ENCODE measurements around the gene ATP6V1C2. TPM values are rescaled to one million over a fixed set of nuclear protein-coding genes. Genes with fewer than 3 reads are reported as not detected.
"Not testable (repeated sequence)": the region's sequence is repeated elsewhere in the genome, so short reads cannot be mapped to it uniquely, and the experiment has no call there.

Gene ATP6V1C2
- polyA plus RNA-seq, 1 donor = 1.7 TPM

DNA sequence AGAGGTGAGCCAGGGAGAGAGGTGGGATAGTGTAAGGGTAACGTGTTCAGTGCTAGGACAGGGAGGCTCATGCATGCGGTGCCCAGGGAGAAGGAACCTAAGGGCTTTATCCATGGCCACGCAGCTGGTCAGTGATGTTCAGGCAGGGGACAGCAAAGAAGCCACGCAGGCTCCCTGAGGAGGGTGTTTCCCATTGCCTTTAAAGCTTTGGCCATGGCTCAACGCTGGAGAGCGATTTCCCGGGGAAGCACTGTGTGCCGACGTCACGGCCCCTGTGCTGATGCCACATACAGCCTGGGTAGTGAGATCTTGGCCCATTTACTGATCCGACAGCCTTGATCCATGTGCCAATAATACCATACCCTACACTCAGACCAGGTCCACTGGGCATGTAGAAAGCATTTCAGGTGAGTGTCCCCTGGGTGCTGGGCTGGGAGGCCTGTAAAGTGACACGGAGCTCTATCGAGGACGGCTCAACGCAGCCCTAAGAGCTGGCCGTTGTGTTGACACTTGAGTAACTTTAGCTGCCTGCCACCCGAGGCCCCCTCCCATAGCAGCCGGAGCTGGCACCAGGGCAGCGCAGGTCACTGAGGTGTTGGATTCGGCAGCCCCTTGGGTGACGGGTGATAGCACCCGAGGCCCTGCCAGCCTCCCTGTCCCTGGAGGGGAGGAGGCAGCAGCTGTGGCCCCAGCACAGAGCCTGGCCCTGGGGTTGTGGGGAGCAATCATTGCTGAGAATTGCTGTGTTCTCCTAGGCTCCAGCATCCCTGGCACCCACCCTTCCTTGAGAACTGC lies 49.7 kb downstream of the ATP6V1C2 start:
- DNase-seq = no peak

GRCh38 chr2:10771786-10772185 lies 50.4 kb downstream of the ATP6V1C2 start:
- DNase-seq = no peak

DNA sequence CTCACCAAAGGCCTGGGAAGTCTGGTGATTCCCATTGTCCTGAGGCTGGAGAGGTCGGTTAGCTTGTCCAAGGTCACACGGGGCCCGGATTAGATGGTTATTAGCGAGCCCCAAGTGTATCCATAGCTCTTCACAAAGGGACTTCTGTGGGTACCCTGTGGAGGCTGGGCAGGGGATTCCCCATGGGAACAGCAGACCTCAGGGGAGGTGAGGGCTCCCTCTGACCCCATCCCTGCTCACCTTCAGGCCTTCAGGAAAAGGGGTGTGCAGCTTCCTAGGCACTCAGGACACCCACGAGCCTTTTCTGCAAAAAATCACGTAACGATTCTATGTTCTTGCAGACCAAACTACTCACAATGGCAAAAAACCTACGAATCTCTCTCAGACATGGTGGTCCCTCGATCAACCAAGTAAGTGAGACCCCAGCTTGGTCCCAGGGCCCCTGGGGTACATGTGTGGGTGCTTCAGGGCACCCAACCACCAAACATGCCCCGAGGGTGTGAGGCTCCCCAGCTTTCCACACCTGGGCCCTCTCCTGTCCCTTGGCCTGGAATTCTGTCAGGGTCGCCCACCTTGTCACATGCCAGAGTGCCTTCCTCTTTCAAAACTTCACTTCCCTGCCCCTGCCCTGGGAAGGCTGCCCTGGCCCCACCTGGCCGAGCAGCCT lies 50.9 kb downstream of the ATP6V1C2 start:
- no peak for DNase-seq

DNA sequence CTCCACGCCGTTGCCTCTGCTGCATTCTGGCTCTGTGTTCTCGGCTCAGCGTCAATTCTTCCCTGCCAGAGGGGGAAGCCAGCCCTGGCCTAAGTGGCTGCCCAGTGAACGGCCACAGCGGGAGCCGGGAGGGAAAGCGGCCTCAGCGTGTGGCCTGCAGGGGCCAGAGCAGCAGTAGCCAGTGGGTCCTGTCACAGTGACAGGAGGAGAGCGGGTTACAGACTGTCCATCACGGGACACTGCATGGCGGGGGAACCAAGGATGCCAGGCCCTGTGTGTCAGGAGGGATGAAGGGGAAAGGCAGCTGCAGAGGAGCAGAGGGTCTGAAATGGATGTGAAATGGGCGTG lies 51.4 kb downstream of the ATP6V1C2 start:
- DNase-seq = no peak

GRCh38 chr2:10773821-10774341 lies 52.5 kb downstream of the ATP6V1C2 start:
- DNase-seq = no peak

- DNase-seq = peak; percentile 16
Observed at GRCh38 chr2:10774394-10774793, 53.0 kb downstream of the ATP6V1C2 start.

DNA sequence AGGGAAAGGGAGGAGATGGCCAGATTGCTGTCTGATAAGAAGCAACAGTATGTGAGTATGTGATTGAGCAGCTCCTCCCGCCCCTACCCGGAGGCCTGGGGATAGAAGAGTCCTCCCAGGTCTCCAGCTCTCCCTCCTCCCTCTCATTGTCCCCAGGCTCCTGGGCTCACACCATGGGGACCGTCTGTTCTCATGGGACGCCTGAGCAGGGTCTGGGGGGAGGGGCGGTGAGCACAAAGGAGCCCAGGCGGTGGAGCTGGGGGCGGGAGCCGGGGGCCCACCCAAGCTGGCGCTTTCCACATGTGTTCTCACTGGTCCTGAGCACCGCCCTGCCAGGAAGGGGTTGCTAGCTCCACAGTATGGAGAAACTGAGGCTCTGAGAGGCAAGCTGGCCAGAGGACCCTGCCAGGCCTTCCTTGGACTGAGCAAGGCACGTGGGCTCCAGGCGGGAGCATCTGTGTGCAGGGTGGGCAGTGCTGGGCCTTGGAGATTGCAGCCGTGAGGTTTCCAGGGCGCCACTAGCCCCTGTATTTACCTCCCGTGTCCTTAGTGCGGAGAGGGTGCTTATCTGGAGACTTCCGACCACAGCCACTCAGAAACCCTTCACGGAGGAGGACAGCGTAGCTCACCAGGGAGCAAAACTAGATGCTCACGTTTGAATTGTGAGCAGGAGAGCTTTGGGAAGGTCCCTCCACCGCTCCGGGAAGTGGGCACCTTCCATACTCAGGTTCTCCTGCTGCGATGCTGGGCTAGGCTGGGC lies 53.8 kb downstream of the ATP6V1C2 start:
- DNase-seq = no peak

GRCh38 chr2:10775831-10776230 lies 54.4 kb downstream of the ATP6V1C2 start:
- no peak for DNase-seq

- DNase-seq = no peak
Observed at GRCh38 chr2:10776231-10776977, 55.0 kb downstream of the ATP6V1C2 start.

- DNase-seq = no peak
Observed at GRCh38 chr2:10777111-10777841, 55.8 kb downstream of the ATP6V1C2 start.

DNA sequence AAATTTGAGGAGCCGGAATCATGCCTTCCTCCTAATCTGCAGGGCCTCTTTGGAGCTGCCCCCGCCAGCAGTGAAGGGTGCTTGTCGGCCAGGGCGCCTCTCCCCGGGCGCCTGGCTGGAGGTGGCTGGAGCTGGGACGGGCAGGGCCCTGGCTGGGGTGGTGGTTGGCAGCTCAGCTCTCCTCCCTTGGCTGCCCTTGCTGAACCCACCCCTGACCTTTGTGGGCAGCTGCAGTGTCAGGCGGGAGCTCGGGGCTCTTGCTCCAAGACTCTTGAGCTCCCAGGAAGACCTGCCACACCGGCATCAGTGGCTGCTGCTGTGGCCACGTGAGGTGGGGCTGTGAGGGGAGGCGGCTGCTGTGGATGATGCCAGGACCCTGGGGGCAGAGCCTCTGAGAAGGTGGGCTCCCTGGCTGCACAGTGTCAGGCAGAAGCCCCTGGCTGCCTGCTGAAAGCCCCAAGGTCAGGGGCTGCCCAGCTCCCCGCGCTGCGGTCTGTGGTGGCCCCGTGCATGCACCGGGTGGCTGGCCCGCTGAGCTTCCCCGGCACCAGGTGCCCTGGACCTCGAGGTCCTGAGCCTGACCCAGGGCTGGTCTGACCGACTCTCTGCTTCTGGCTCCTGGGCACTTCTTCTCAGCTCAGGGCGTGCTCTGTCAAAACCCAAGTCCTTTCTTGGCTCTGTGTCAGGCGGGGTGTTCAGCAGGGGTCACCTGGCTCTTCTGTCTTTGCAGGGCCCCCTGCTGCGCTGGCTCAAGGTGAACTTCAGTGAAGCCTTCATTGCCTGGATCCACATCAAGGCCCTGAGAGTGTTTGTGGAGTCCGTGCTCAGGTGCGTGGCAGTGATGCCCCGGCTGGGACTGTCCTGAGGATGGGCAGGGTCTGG lies 56.7 kb downstream of the ATP6V1C2 start:
- no peak for DNase-seq

GRCh38 chr2:10778724-10779115 lies 57.3 kb downstream of the ATP6V1C2 start:
- no peak for DNase-seq

DNA sequence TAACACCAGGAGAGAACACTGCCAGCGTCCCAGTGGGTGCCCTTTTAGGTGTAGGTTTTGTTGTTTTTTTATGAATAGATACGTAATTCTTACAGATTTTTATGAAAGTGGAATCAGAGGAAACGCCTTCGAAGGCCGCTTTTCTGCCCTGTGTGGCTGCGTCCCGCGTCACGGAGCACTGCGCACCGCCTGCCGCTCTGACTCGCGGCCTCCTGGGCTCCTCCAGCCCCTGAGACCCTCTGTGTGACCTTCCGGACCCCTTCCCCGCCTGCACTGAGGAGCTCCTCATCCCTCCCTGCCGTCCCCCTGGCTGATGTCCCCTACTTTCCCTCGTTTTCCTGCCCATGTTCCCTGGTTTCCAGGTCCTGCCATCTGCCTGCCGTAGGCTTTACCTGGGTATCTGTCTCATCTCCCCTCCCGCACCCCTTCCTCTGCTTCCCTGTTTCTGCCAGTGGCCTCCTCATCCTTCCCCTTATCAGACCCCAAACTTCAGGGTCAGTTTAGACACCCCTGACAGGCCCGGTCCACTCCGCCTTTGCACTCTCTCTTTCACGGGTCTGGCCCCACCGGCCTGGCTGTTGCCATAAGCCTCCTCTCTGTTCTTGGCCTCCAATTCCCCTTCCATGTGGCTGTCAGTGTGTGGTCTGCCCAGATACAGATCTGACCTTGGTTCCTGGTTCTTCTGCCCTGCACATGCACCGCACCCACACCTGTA lies 58.5 kb downstream of the ATP6V1C2 start:
- no peak for DNase-seq

GRCh38 chr2:10780491-10780820 lies 59.0 kb downstream of the ATP6V1C2 start:
- no peak for DNase-seq

GRCh38 chr2:10780821-10781220 lies 59.4 kb downstream of the ATP6V1C2 start:
- DNase-seq = not testable (repeated sequence)

DNA sequence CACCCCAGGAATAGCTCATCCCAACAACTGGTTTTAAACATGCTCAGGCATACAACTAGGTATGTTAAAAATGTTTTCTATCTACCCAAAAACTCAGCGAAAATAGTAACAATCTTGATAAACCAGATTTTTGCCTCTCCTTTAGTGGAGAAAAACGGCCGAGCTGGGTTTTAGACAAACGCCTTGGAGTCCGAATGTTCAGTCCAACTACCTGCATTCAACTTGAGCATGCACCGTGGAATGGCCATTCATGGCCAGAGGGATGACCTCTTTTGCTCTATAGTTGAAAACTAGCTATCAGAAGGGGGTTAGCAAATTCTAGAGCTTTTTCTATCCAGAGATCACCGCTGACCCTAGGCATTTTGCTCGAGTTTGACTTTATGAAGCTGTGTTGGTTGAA lies 60.3 kb downstream of the ATP6V1C2 start:
- DNase-seq = no peak

DNA sequence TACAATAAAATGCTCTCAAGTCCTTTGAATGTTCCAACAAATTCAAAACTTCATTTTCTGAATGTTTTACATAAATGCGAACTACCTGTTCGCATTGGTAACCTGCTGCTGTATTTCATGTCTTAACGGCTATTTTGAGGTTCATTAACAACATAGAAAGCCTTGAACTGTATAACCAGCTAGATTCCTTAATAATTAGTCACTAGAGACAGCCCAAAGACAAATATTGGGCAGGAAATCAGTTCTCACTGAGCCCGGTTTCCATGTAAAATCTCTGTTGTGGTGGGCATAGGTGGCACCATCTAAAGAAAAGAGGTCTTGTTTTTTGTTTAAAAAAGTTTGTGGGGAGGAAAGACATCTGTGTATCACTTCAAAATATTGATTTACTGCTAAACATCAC lies 62.0 kb downstream of the ATP6V1C2 start:
- DNase-seq = no peak

DNA sequence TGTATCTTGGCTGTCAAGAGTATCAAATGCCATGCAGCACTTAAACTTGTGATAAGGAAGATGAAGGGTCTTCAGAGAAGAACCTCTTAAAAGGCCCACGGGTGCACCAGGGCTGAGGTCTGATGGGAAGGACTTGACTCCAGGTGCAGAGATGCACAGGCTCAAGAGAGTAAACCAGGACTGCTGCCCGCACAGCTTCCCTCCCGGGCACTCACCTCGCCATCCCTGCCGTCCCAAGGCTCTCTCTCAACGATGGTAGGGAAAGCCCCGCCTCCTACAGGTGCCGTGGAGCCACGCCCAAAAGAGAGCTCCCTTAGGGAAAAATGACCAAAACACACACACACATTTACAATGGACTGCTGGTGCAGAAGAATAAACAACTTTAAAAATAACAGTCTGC lies 63.3 kb downstream of the ATP6V1C2 start:
- no peak for DNase-seq

DNA sequence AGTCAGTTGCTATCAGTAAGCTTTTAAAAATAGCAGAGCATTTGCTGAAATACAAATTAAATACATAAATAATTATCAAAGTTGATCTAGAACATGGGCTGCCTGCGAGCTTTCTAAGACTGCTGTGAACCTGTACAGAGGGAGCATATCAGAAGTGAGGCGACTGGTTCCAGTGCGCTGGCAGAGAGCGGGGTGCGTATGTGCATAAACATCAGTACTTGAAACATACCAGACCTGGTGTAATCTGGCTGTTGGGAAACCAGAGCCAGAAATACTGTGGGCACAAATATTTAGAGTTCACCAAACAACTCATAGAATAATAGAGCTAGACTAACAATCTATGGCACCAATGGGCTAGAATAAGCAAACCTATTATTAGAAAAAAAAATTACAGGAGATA lies 63.8 kb downstream of the ATP6V1C2 start:
- no peak for DNase-seq
